Activated CD4-positive, alpha-beta T cell treated with anti-CD3 and anti-CD28 coated beads, Interleukin-2, amount 10 ng/mL, durations not matched to agents 7 days and 5 days (primary cell): Measurements from ENCODE around the gene SOAT1. TPM values are rescaled to one million over a fixed set of nuclear protein-coding genes. Genes with fewer than 3 reads are reported as not detected.

ENCODE experiments used
- CTCF ChIA-PET: fragments of 350-600 bp; sonication (Branson Sonifier 250); formaldehyde crosslinking; loops from one replicate; lab custom pipeline; 2021; ENCODE audit warnings: antibody characterized with exemption; lab: Charles Lee
- POLR2A ChIA-PET: fragments of 350-600 bp; sonication (Branson Sonifier 250); formaldehyde crosslinking; loops from one replicate; lab custom pipeline; 2021; ENCODE audit warnings: antibody characterized with exemption; lab: Charles Lee
- DNase-seq: peaks from one replicate; pipeline ENCODE4 v3.0.0-alpha.2; 2020
- H3K27ac Mint-ChIP-seq: one replicate; pipeline ENCODE4 v1.8.0; 2021; ENCODE audit warnings: mild to moderate bottlenecking, moderate library complexity, mixed read lengths
- H3K27me3 Mint-ChIP-seq: one replicate; pipeline ENCODE4 v1.8.0; 2021; ENCODE audit warnings: mixed read lengths
- H3K36me3 Mint-ChIP-seq: one replicate; pipeline ENCODE4 v1.8.0; 2021; ENCODE audit warnings: low read depth, mixed read lengths
- H3K4me1 Mint-ChIP-seq: one replicate; pipeline ENCODE4 v1.8.0; 2021; ENCODE audit warnings: mixed read lengths
- H3K4me3 Mint-ChIP-seq: one replicate; pipeline ENCODE4 v1.8.0; 2021; ENCODE audit warnings: mild to moderate bottlenecking, moderate library complexity, mixed read lengths
- H3K9me3 Mint-ChIP-seq: one replicate; pipeline ENCODE4 v1.8.0; 2021; ENCODE audit warnings: mixed read lengths
- total RNA-seq, 2 experiments: library from RNA; stranded (reverse); gene quantifications; one replicate each; pipeline ENCODE4 v1.2.3, GENCODE V29; 2021

SOAT1 gene
- total RNA-seq, 2 experiments from 2014 or later, result 62.3 to 68.9 TPM

- H3K4me3 Mint-ChIP-seq, result no peak overlapping the region
- H3K27ac Mint-ChIP-seq, result no peak overlapping the region
- DNase-seq, result no peak
- CTCF ChIA-PET, result no interaction called here
- POLR2A ChIA-PET, result no interaction called here
- H3K27me3 Mint-ChIP-seq, result no peaks in the 10 kb centered on the region
- H3K36me3 Mint-ChIP-seq, result peaks cover 44% of the 10 kb centered on the region
- H3K4me1 Mint-ChIP-seq, result peaks cover 4% of the 10 kb centered on the region
- H3K9me3 Mint-ChIP-seq, result no peaks in the 10 kb centered on the region
These were observed 17.6 kb downstream of the SOAT1 start for GRCh38 chr1:179311149-179311700.

GRCh38 chr1:179313004-179313403, 19.4 kb downstream of the SOAT1 start:
- H3K9me3 Mint-ChIP-seq, result no peaks in the 10 kb centered on the region
- no peak for DNase-seq
- peaks cover 39% of the 10 kb centered on the region for H3K36me3 Mint-ChIP-seq
- H3K4me1 Mint-ChIP-seq, result peaks cover 10% of the 10 kb centered on the region
- H3K27me3 Mint-ChIP-seq, result no peaks in the 10 kb centered on the region
- H3K27ac Mint-ChIP-seq, result no peak overlapping the region
- CTCF ChIA-PET, result no interaction called here
- H3K4me3 Mint-ChIP-seq, result no peak overlapping the region
- POLR2A ChIA-PET, result no interaction called here

GRCh38 chr1:179314928-179315327, 21.3 kb downstream of the SOAT1 start:
- DNase-seq, result no peak
- Mint-ChIP-seq H3K36me3 (peaks cover 43% of the 10 kb centered on the region), H3K27ac (no peak overlapping the region), H3K4me3 (no peak overlapping the region), H3K4me1 (peaks cover 11% of the 10 kb centered on the region), H3K9me3 (no peaks in the 10 kb centered on the region), H3K27me3 (no peaks in the 10 kb centered on the region)
- ChIA-PET POLR2A (no interaction called here), CTCF (no interaction called here)

GRCh38 chr1:179318491-179318890, 24.9 kb downstream of the SOAT1 start:
- ChIA-PET CTCF (no interaction called here), POLR2A (no interaction called here)
- H3K4me3 Mint-ChIP-seq, result no peak overlapping the region

GRCh38 chr1:179321533-179322216, 28.1 kb downstream of the SOAT1 start:
- Mint-ChIP-seq H3K4me3 (no peak overlapping the region), H3K9me3 (no peaks in the 10 kb centered on the region), H3K27me3 (no peaks in the 10 kb centered on the region), H3K4me1 (peaks cover 24% of the 10 kb centered on the region), H3K27ac (no peak overlapping the region), H3K36me3 (peaks cover 42% of the 10 kb centered on the region)
- ChIA-PET POLR2A (no interaction called here), CTCF (no interaction called here)
- no peak for DNase-seq

More at GRCh38 chr1:179318491-179318890, 24.9 kb downstream of the SOAT1 start:
- DNase-seq, result no peak
- Mint-ChIP-seq H3K4me1 (peaks cover 27% of the 10 kb centered on the region), H3K27me3 (no peaks in the 10 kb centered on the region), H3K9me3 (no peaks in the 10 kb centered on the region), H3K36me3 (peaks cover 41% of the 10 kb centered on the region), H3K27ac (no peak overlapping the region)

- Mint-ChIP-seq H3K27ac (peak overlapping the region; percentile 0), H3K36me3 (peaks cover 47% of the 10 kb centered on the region), H3K4me3 (no peak overlapping the region), H3K9me3 (no peaks in the 10 kb centered on the region), H3K27me3 (no peaks in the 10 kb centered on the region), H3K4me1 (peaks cover 22% of the 10 kb centered on the region)
- POLR2A ChIA-PET, result no interaction called here
- CTCF ChIA-PET, result no interaction called here
- DNase-seq, result no peak
These were observed 29.0 kb downstream of the SOAT1 start for GRCh38 chr1:179322557-179322956.

GRCh38 chr1:179323436-179323835, 29.8 kb downstream of the SOAT1 start:
- H3K36me3 Mint-ChIP-seq, result peaks cover 50% of the 10 kb centered on the region
- DNase-seq, result no peak
- peaks cover 18% of the 10 kb centered on the region for H3K4me1 Mint-ChIP-seq
- H3K27me3 Mint-ChIP-seq, result no peaks in the 10 kb centered on the region
- H3K27ac Mint-ChIP-seq, result no peak overlapping the region
- ChIA-PET POLR2A (no interaction called here), CTCF (interaction anchor here (0.7 kb wide), 1 partner anchor 236 kb away, joined by 3 read pairs; no protein-coding TSS in a partner anchor)
- no peaks in the 10 kb centered on the region for H3K9me3 Mint-ChIP-seq
- no peak overlapping the region for H3K4me3 Mint-ChIP-seq

- H3K4me1 Mint-ChIP-seq, result peaks cover 18% of the 10 kb centered on the region
- H3K9me3 Mint-ChIP-seq, result no peaks in the 10 kb centered on the region
- H3K36me3 Mint-ChIP-seq, result peaks cover 53% of the 10 kb centered on the region
- ChIA-PET POLR2A (no interaction called here), CTCF (interaction anchor here (0.6 kb wide), 1 partner anchor 37 kb away, joined by 3 read pairs; no protein-coding TSS in a partner anchor)
- no peak overlapping the region for H3K4me3 Mint-ChIP-seq
- DNase-seq, result no peak
- no peak overlapping the region for H3K27ac Mint-ChIP-seq
- H3K27me3 Mint-ChIP-seq, result no peaks in the 10 kb centered on the region
These were observed 32.2 kb downstream of the SOAT1 start for GRCh38 chr1:179325836-179326235.

GRCh38 chr1:179326746-179327145, 33.1 kb downstream of the SOAT1 start:
- peaks cover 48% of the 10 kb centered on the region for H3K36me3 Mint-ChIP-seq
- H3K27me3 Mint-ChIP-seq, result no peaks in the 10 kb centered on the region
- CTCF ChIA-PET, result no interaction called here
- POLR2A ChIA-PET, result no interaction called here
- no peak overlapping the region for H3K27ac Mint-ChIP-seq
- peaks cover 12% of the 10 kb centered on the region for H3K4me1 Mint-ChIP-seq
- H3K4me3 Mint-ChIP-seq, result no peak overlapping the region
- no peaks in the 10 kb centered on the region for H3K9me3 Mint-ChIP-seq
- DNase-seq, result no peak

- no peak for DNase-seq
- H3K27ac Mint-ChIP-seq, result no peak overlapping the region
- H3K9me3 Mint-ChIP-seq, result no peaks in the 10 kb centered on the region
- POLR2A ChIA-PET, result no interaction called here
- no peak overlapping the region for H3K4me3 Mint-ChIP-seq
- peaks cover 45% of the 10 kb centered on the region for H3K36me3 Mint-ChIP-seq
- H3K27me3 Mint-ChIP-seq, result no peaks in the 10 kb centered on the region
- peaks cover 8% of the 10 kb centered on the region for H3K4me1 Mint-ChIP-seq
- CTCF ChIA-PET, result no interaction called here
These were observed 33.6 kb downstream of the SOAT1 start for GRCh38 chr1:179327196-179327595.

GRCh38 chr1:179327679-179328078, 34.1 kb downstream of the SOAT1 start:
- CTCF ChIA-PET, result no interaction called here
- POLR2A ChIA-PET, result no interaction called here
- H3K27ac Mint-ChIP-seq, result no peak overlapping the region
- no peak for DNase-seq
- no peaks in the 10 kb centered on the region for H3K27me3 Mint-ChIP-seq
- no peaks in the 10 kb centered on the region for H3K9me3 Mint-ChIP-seq
- H3K4me3 Mint-ChIP-seq, result no peak overlapping the region
- peaks cover 3% of the 10 kb centered on the region for H3K4me1 Mint-ChIP-seq
- H3K36me3 Mint-ChIP-seq, result peaks cover 40% of the 10 kb centered on the region

GRCh38 chr1:179329862-179330261, 36.3 kb downstream of the SOAT1 start:
- POLR2A ChIA-PET, result no interaction called here

GRCh38 chr1:179334440-179334839, 40.8 kb downstream of the SOAT1 start:
- H3K9me3 Mint-ChIP-seq, result no peaks in the 10 kb centered on the region
- peaks cover 37% of the 10 kb centered on the region for H3K36me3 Mint-ChIP-seq
- H3K27ac Mint-ChIP-seq, result no peak overlapping the region
- peaks cover 13% of the 10 kb centered on the region for H3K4me1 Mint-ChIP-seq
- ChIA-PET CTCF (no interaction called here), POLR2A (no interaction called here)
- H3K4me3 Mint-ChIP-seq, result no peak overlapping the region
- H3K27me3 Mint-ChIP-seq, result no peaks in the 10 kb centered on the region
- no peak for DNase-seq

More at GRCh38 chr1:179329862-179330261, 36.3 kb downstream of the SOAT1 start:
- no peak overlapping the region for H3K4me3 Mint-ChIP-seq
- CTCF ChIA-PET, result interaction anchor here (1.6 kb wide), 1 partner anchor 208 kb away, joined by 4 read pairs; no protein-coding TSS in a partner anchor
- H3K4me1 Mint-ChIP-seq, result peaks cover 6% of the 10 kb centered on the region
- H3K9me3 Mint-ChIP-seq, result no peaks in the 10 kb centered on the region
- H3K27ac Mint-ChIP-seq, result no peak overlapping the region
- no peaks in the 10 kb centered on the region for H3K27me3 Mint-ChIP-seq
- peaks cover 43% of the 10 kb centered on the region for H3K36me3 Mint-ChIP-seq
- DNase-seq, result no peak
